ENCODE results near the gene PLA2G3.

PLA2G3 gene

GRCh38 chr22:31144223-31144622, 3.9 kb upstream of the PLA2G3 start:
- peak; percentile 68 for DNase-seq

GRCh38 chr22:31143537-31143936, 3.2 kb upstream of the PLA2G3 start:
- no peak for DNase-seq

- no peak for DNase-seq
Observed at GRCh38 chr22:31143038-31143437, 2.7 kb upstream of the PLA2G3 start.

GRCh38 chr22:31142285-31142684, 2.0 kb upstream of the PLA2G3 start:
- DNase-seq: no peak

GRCh38 chr22:31141551-31141950, 1.2 kb upstream of the PLA2G3 start:
- DNase-seq: no peak

GRCh38 chr22:31140746-31141145, 438 bp upstream of the PLA2G3 start:
- DNase-seq: no peak

- DNase-seq: no peak
Observed at GRCh38 chr22:31139066-31139465, 1.2 kb downstream of the PLA2G3 start.

GRCh38 chr22:31138126-31138525, 2.2 kb downstream of the PLA2G3 start:
- no peak for DNase-seq

- DNase-seq: no peak
Observed at GRCh38 chr22:31137721-31138120, 2.6 kb downstream of the PLA2G3 start.

GRCh38 chr22:31136711-31137110, 3.6 kb downstream of the PLA2G3 start:
- no peak for DNase-seq

GRCh38 chr22:31136155-31136554, 4.2 kb downstream of the PLA2G3 start:
- DNase-seq: no peak

- DNase-seq: no peak
Observed at GRCh38 chr22:31135706-31136105, 4.6 kb downstream of the PLA2G3 start.

GRCh38 chr22:31134688-31135087, 5.6 kb downstream of the PLA2G3 start:
- DNase-seq: no peak

- no peak for DNase-seq
Observed at GRCh38 chr22:31133911-31134310, 6.4 kb downstream of the PLA2G3 start.

GRCh38 chr22:31130873-31131272, 9.4 kb downstream of the PLA2G3 start:
- DNase-seq: no peak

GRCh38 chr22:31128156-31128555, 12.2 kb downstream of the PLA2G3 start:
- no peak for DNase-seq

- no peak for DNase-seq
Observed at GRCh38 chr22:31127181-31127772, 13.0 kb downstream of the PLA2G3 start.

- DNase-seq: no peak
Observed at GRCh38 chr22:31126869-31127175, 13.5 kb downstream of the PLA2G3 start.

- no peak for DNase-seq
Observed at GRCh38 chr22:31126128-31126868, 14.0 kb downstream of the PLA2G3 start.

- no peak for DNase-seq
Observed at GRCh38 chr22:31125521-31126117, 14.7 kb downstream of the PLA2G3 start.

- DNase-seq: no peak
Observed at GRCh38 chr22:31124811-31125465, 15.4 kb downstream of the PLA2G3 start.

GRCh38 chr22:31124290-31124689, 16.0 kb downstream of the PLA2G3 start:
- DNase-seq: no peak

- DNase-seq: no peak
Observed at GRCh38 chr22:31123292-31123602, 17.1 kb downstream of the PLA2G3 start.

All from HCEC 1CT (cell line).